T-helper 22 cell (primary cell): ENCODE results near the gene HCRTR2.
"Not testable (repeated sequence)": the region's sequence is repeated elsewhere in the genome, so short reads cannot be mapped to it uniquely, and the experiment has no call there.

Source experiments
- DNase-seq: peaks from one replicate; pipeline ENCODE4 v3.0.0-alpha.2; 2020; ENCODE audit warnings: low read depth

HCRTR2 gene

GRCh38 chr6:55174211-55175026, at the start of gene HCRTR2:
Gene HCRTR2 (plus strand): TSS chr6:55174515. CDS start chr6:55174588, 73 bp downstream.
- DNase-seq = no peak

GRCh38 chr6:55130806-55131324, 43.5 kb upstream of the HCRTR2 start:
- DNase-seq = no peak

- no peak for DNase-seq
Measured at GRCh38 chr6:55131616-55132015, 42.7 kb upstream of the HCRTR2 start.

- no peak for DNase-seq
Measured at GRCh38 chr6:55136916-55137315, 37.4 kb upstream of the HCRTR2 start.

- no peak for DNase-seq
Measured at GRCh38 chr6:55137929-55138693, 36.2 kb upstream of the HCRTR2 start.

- no peak for DNase-seq
Measured at GRCh38 chr6:55141611-55142010, 32.7 kb upstream of the HCRTR2 start.

- DNase-seq = no peak
Measured at GRCh38 chr6:55142610-55143009, 31.7 kb upstream of the HCRTR2 start.

- no peak for DNase-seq
Measured at GRCh38 chr6:55153284-55153683, 21.0 kb upstream of the HCRTR2 start.

- DNase-seq = not testable (repeated sequence)
Measured at GRCh38 chr6:55158784-55159183, 15.5 kb upstream of the HCRTR2 start.

GRCh38 chr6:55167860-55168259, 6.5 kb upstream of the HCRTR2 start:
- no peak for DNase-seq

- DNase-seq = no peak
Measured at GRCh38 chr6:55175078-55176049, 1.0 kb downstream of the HCRTR2 start.

GRCh38 chr6:55176958-55177357, 2.6 kb downstream of the HCRTR2 start:
- no peak for DNase-seq

- no peak for DNase-seq
Measured at GRCh38 chr6:55180258-55180657, 5.9 kb downstream of the HCRTR2 start.

GRCh38 chr6:55182016-55182650, 7.8 kb downstream of the HCRTR2 start:
- DNase-seq = no peak

- no peak for DNase-seq
Measured at GRCh38 chr6:55184782-55185530, 10.6 kb downstream of the HCRTR2 start.

- DNase-seq = no peak
Measured at GRCh38 chr6:55198715-55199114, 24.4 kb downstream of the HCRTR2 start.

GRCh38 chr6:55199239-55199638, 24.9 kb downstream of the HCRTR2 start:
- no peak for DNase-seq

- DNase-seq = no peak
Measured at GRCh38 chr6:55208478-55209458, 34.5 kb downstream of the HCRTR2 start.

GRCh38 chr6:55210952-55211351, 36.6 kb downstream of the HCRTR2 start:
- no peak for DNase-seq
